ENCODE measurements around the gene RNF2. TPM values are rescaled to one million over a fixed set of nuclear protein-coding genes. Genes with fewer than 3 reads are reported as not detected.

RNF2 gene
- total and polyA plus RNA-seq, 2 of the 13 experiments (the other 11 are each of a cell fraction or from before 2014, with no cell fraction given): 19.3 to 21.7 TPM

DNA sequence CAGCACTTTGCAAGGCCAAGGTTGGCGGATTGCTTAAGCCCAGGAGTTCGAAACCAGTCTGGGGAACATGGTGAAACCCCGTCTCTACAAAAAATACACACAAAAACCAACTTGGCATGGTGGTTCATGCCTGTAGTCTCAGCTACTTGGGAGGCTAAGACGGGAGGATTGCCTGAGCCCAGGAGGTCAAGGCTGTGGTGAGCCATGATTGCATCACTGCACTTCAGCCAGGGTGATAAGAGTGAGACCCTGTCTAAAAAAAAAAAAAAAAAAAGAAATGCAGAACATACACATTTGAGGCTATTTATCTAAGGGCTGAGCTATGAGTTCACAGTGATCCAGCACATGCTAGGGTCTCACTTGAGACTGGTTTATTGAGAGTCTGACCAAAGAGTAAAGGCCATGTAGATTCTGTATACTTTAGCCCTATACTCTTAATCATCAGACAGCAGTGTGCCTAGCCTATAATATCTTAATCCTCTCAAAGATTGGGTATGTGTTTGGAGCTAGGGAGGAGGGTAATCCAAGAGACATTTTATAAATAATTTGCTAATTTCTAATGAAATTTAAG, 23.9 kb downstream of the RNF2 start:
- Histone ChIP-seq H3K27me3 (ENCODE audit: control insufficient read depth in 1 of 2, insufficient read depth in 2 of 2, low read length in 2 of 2) (no peaks in the 10 kb centered on the region), H3K4me1 (ENCODE audit: insufficient read depth, low read length) (peaks cover 21% of the 10 kb centered on the region), H3K9me3 (ENCODE audit: low read length) (no peaks in the 10 kb centered on the region), H3K4me2 (ENCODE audit: low read depth, low read length) (no peak overlapping the region), H3K36me3 (replicated peaks in 1 of 2; ENCODE audit: control insufficient read depth in 1 of 2, insufficient read depth in 2 of 2, low read length in 2 of 2) (peaks cover 0 to 3% of the 10 kb centered on the region in 2 experiments; a peak in 2 of 5 replicates), H3K27ac (ENCODE audit: extremely low read length, insufficient read depth, low read length) (no peak overlapping the region), H2AFZ (ENCODE audit: low read length) (no peak overlapping the region), H3K9ac (ENCODE audit: insufficient read depth, low read depth, low read length) (no peak overlapping the region), H3K4me3 (replicated peaks in 1 of 3; ENCODE audit: insufficient read depth in 1 of 3, low read depth in 2 of 3, low read length in 3 of 3) (no peak overlapping the region), H4K20me1 (ENCODE audit: insufficient read depth, low read length) (no peaks in the 10 kb centered on the region; the same call in 1 of the 2 replicates), H3K79me2 (ENCODE audit: insufficient read depth, low read length) (peaks cover 41% of the 10 kb centered on the region)
- ChIA-PET POLR2A (no interaction called here), CTCF (ENCODE audit: low intra/inter-chr PET ratio, low total read pairs) (no interaction called here)
- no TSS peak for BruUV-seq (replicated peaks)
- ATAC-seq (peak; percentile 72), DNase-seq (ENCODE audit: low spot score) (peak; percentile 1), FAIRE-seq (no peak)
- in situ Hi-C loops (cut with HindIII; ENCODE audit: extremely low pct_ligation_motif_present, low pct_unique_long_range_greater_than_20kb) (no loop called here), intact Hi-C loops (cut with micrococcal nuclease; ENCODE audit: unreplicated experiment) (no loop called here)
- 78% methylated on average over 4 of the region's 4 CpGs for WGBS (ENCODE audit: low lambda C conversion rate)
- TF ChIP-seq POGZ (CRISPR knock-in tag; IDR thresholded peaks at IDR 0.05) (peak; percentile 34; the same call in 1 of the 2 replicates), HMG20A (CRISPR knock-in tag; IDR thresholded peaks at IDR 0.05; ENCODE audit: borderline replicate concordance) (no peak), ZNF780A (CRISPR knock-in tag; IDR thresholded peaks at IDR 0.05) (no peak), YEATS2 (CRISPR knock-in tag; IDR thresholded peaks at IDR 0.05; ENCODE audit: borderline replicate concordance) (no peak), PRMT3 (CRISPR knock-in tag; IDR thresholded peaks at IDR 0.05; ENCODE audit: borderline replicate concordance, low read depth) (no peak), ZMYM3 (CRISPR knock-in tag; IDR thresholded peaks at IDR 0.05) (0 out of 2 replicates have a peak, but pooled peaks have one; percentile 39), HES4 (CRISPR knock-in tag; IDR thresholded peaks at IDR 0.05; ENCODE audit: borderline replicate concordance) (no peak), ZNF724P (CRISPR knock-in tag; IDR thresholded peaks at IDR 0.05; ENCODE audit: borderline replicate concordance) (no peak), ZNF552 (CRISPR knock-in tag; IDR thresholded peaks at IDR 0.05; ENCODE audit: borderline replicate concordance) (no peak), PAWR (CRISPR knock-in tag; IDR thresholded peaks at IDR 0.05; ENCODE audit: borderline replicate concordance) (no peak), GABPB1 (CRISPR knock-in tag; IDR thresholded peaks at IDR 0.05) (no peak), NKX3-1 (CRISPR knock-in tag; IDR thresholded peaks at IDR 0.05) (no peak), ZMYM4 (CRISPR knock-in tag; IDR thresholded peaks at IDR 0.05) (peak; percentile 49)
- TF ChIP-seq, protein P1, sequence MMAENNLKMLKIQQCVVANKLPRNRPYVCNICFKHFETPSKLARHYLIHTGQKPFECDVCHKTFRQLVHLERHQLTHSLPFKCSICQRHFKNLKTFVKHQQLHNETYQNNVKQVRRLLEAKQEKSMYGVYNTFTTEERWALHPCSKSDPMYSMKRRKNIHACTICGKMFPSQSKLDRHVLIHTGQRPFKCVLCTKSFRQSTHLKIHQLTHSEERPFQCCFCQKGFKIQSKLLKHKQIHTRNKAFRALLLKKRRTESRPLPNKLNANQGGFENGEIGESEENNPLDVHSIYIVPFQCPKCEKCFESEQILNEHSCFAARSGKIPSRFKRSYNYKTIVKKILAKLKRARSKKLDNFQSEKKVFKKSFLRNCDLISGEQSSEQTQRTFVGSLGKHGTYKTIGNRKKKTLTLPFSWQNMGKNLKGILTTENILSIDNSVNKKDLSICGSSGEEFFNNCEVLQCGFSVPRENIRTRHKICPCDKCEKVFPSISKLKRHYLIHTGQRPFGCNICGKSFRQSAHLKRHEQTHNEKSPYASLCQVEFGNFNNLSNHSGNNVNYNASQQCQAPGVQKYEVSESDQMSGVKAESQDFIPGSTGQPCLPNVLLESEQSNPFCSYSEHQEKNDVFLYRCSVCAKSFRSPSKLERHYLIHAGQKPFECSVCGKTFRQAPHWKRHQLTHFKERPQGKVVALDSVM (CRISPR knock-in tag; IDR thresholded peaks at IDR 0.05): peak; percentile 94
- TF ChIP-seq, protein P2, sequence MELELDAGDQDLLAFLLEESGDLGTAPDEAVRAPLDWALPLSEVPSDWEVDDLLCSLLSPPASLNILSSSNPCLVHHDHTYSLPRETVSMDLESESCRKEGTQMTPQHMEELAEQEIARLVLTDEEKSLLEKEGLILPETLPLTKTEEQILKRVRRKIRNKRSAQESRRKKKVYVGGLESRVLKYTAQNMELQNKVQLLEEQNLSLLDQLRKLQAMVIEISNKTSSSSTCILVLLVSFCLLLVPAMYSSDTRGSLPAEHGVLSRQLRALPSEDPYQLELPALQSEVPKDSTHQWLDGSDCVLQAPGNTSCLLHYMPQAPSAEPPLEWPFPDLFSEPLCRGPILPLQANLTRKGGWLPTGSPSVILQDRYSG (CRISPR knock-in tag; IDR thresholded peaks at IDR 0.05): no peak
- TF ChIP-seq, protein P3, sequence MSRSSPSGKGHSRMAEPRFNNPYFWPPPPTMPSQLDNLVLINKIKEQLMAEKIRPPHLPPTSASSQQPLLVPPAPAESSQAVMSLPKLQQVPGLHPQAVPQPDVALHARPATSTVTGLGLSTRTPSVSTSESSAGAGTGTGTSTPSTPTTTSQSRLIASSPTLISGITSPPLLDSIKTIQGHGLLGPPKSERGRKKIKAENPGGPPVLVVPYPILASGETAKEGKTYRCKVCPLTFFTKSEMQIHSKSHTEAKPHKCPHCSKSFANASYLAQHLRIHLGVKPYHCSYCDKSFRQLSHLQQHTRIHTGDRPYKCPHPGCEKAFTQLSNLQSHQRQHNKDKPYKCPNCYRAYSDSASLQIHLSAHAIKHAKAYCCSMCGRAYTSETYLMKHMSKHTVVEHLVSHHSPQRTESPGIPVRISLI (CRISPR knock-in tag; IDR thresholded peaks at IDR 0.05; ENCODE audit: borderline replicate concordance): peak; percentile 66; the same call in 1 of the 2 replicates
- TF ChIP-seq, protein P4, sequence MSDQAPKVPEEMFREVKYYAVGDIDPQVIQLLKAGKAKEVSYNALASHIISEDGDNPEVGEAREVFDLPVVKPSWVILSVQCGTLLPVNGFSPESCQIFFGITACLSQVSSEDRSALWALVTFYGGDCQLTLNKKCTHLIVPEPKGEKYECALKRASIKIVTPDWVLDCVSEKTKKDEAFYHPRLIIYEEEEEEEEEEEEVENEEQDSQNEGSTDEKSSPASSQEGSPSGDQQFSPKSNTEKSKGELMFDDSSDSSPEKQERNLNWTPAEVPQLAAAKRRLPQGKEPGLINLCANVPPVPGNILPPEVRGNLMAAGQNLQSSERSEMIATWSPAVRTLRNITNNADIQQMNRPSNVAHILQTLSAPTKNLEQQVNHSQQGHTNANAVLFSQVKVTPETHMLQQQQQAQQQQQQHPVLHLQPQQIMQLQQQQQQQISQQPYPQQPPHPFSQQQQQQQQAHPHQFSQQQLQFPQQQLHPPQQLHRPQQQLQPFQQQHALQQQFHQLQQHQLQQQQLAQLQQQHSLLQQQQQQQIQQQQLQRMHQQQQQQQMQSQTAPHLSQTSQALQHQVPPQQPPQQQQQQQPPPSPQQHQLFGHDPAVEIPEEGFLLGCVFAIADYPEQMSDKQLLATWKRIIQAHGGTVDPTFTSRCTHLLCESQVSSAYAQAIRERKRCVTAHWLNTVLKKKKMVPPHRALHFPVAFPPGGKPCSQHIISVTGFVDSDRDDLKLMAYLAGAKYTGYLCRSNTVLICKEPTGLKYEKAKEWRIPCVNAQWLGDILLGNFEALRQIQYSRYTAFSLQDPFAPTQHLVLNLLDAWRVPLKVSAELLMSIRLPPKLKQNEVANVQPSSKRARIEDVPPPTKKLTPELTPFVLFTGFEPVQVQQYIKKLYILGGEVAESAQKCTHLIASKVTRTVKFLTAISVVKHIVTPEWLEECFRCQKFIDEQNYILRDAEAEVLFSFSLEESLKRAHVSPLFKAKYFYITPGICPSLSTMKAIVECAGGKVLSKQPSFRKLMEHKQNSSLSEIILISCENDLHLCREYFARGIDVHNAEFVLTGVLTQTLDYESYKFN (CRISPR knock-in tag; conservative IDR thresholded peaks at IDR 0.05): no peak

All from HepG2 (cell line).